Measurements from ENCODE around the gene RFTN1.
"Not testable (repeated sequence)": the region's sequence is repeated elsewhere in the genome, so short reads cannot be mapped to it uniquely, and the experiment has no call there.

RFTN1 gene

GRCh38 chr3:16494094-16494493 lies 19.4 kb downstream of the RFTN1 start:
- in situ Hi-C loops (cut with HindIII; ENCODE audit: low sequenced_read_pairs), result no loop called here

DNA sequence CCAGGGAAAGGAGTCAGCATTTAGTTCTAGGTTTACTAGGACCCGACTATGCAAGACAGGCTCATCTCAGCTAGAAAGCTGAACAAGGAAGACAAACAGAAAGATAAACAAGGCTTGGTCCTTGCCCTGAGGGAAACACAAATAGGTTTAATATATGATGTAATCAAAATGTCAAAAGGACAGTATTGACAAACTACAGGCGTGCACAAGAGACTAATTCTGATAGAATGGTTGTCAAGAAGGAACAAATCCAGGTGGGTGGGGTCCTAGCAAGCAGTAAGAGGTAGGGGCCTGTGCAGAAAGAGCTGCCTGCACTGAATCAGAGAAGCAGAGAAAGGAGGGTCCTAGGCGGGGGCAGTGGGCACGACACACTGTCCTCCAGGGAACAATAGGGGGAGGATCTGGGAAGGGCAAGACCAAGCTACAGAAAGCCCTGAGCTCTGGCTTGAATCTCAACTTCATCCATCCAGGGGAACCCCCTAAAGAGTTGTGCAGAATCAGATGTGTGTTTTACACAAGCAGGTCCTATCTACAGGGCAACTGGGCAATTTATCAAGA lies 23.4 kb downstream of the RFTN1 start:
- in situ Hi-C loops (cut with HindIII; ENCODE audit: low sequenced_read_pairs), result no loop called here

- in situ Hi-C loops (cut with HindIII; ENCODE audit: low sequenced_read_pairs), result not testable (repeated sequence)
These were observed 24.0 kb downstream of the RFTN1 start for GRCh38 chr3:16489326-16490061.

DNA sequence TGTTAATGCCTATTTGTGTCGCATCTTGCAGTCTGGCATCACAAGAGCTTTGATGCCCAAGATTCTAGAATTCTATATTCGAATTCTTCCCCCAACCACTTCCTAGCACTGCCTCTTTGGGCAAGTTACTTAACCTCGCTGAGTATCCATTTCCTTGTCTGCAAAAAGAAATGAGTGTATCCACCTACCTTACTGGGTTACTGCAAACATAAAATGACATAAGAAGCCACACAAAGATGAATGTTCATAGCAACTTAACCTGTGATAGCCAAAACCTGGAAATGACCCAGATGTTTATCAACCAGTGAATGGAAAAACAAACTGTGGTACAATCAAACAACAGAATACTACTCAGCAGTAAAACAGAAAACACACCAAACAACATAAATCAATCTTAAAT lies 24.9 kb downstream of the RFTN1 start:
- in situ Hi-C loops (cut with HindIII; ENCODE audit: low sequenced_read_pairs), result no loop called here

GRCh38 chr3:16487511-16488175 lies 25.9 kb downstream of the RFTN1 start:
- in situ Hi-C loops (cut with HindIII; ENCODE audit: low sequenced_read_pairs), result no loop called here

- in situ Hi-C loops (cut with HindIII; ENCODE audit: low sequenced_read_pairs), result no loop called here
These were observed 26.5 kb downstream of the RFTN1 start for GRCh38 chr3:16486951-16487480.

DNA sequence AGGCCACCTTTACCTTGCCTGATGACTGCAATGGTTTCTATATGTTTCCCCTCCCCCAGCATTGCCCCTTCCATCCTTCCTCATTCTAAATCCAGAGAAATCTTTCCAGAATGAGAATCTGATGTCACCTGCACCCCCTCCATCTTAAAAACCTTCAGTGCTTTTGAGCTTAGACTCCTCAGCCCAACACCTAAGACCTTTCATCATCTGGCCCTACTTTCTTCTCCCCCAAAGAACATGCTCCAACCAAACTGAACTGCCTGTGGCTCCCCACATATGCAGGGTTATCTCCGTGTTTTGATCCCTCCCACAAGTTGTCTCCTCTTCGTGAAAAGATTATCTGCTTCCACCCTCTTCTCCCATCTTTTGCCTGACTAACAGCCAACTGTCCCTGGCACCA lies 27.3 kb downstream of the RFTN1 start:
- in situ Hi-C loops (cut with HindIII; ENCODE audit: low sequenced_read_pairs), result no loop called here

GRCh38 chr3:16485395-16485992 lies 28.0 kb downstream of the RFTN1 start:
- in situ Hi-C loops (cut with HindIII; ENCODE audit: low sequenced_read_pairs), result no loop called here

- in situ Hi-C loops (cut with HindIII; ENCODE audit: low sequenced_read_pairs), result no loop called here
These were observed 28.5 kb downstream of the RFTN1 start for GRCh38 chr3:16484984-16485383.

DNA sequence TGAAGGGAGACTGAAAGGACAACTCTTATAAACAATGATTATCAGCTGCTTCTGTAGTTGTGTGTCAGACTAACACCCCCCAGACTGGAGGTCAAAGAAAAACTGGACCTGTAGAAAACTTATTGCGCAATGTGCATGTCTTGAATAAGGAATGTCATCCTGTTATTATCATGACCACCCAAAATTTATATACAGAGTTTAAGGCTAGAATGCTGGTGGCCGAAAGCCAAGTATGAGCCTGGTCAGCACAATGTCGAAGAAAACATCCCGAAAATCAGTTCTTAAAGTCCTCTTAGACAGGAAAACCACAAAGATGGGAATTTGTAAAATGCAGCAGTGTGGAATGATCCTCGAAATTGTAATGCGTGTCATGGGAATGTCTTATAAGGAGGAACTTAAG lies 29.3 kb downstream of the RFTN1 start:
- in situ Hi-C loops (cut with HindIII; ENCODE audit: low sequenced_read_pairs), result no loop called here

DNA sequence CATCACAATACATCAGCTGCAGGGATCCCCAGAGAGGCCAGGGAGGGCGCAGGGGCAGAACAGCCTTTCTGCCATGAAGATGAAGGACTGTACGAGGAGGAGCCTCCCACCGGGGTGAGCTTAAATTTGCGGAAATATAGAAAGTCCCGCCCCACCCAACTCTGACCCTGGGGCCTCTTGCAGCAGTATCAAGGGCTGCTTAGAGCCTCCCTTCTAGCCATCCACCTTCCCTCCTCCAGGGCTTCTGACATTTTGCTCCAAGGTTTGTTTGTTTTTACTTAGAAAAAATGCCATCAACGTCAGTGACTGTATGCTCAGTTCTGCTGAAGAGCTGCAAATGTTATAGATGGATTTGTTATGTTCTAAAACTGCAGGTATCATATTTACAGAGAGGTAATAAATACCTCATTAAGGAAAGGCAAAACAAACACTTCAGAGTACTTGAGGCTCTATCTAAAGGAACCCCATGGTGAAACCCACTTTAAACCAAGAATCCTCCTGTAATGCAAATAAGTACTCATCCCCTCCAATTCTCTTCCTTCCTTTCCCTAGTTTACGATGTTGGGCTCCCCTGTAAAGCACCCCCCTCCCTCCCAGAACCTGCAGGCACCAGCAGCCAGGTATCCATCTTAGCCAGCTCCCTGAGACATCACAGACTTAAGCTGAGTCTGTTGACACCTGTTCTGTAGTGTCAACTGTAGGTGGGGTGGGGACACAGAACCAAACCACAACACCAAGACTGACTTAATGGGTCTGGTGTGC lies 30.5 kb downstream of the RFTN1 start:
- in situ Hi-C loops (cut with HindIII; ENCODE audit: low sequenced_read_pairs), result no loop called here

GRCh38 chr3:16482194-16482769 lies 31.2 kb downstream of the RFTN1 start:
- in situ Hi-C loops (cut with HindIII; ENCODE audit: low sequenced_read_pairs), result no loop called here

DNA sequence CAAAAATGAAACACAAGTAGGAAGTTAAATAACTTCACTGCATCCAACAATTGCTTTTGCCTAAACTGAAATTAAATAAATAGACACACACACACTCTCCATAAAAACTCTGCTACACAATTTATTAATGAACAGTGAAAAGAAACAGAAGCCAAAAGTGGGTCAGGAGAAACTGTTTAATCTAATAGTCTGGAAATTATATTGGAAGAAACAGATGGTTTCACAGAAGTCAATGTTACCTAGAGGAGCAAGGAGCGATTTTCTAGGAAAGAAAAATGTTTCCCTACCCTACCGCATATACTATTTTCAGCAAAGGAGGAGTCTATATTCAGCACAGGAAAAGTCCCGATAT lies 32.0 kb downstream of the RFTN1 start:
- in situ Hi-C loops (cut with HindIII; ENCODE audit: low sequenced_read_pairs), result no loop called here

DNA sequence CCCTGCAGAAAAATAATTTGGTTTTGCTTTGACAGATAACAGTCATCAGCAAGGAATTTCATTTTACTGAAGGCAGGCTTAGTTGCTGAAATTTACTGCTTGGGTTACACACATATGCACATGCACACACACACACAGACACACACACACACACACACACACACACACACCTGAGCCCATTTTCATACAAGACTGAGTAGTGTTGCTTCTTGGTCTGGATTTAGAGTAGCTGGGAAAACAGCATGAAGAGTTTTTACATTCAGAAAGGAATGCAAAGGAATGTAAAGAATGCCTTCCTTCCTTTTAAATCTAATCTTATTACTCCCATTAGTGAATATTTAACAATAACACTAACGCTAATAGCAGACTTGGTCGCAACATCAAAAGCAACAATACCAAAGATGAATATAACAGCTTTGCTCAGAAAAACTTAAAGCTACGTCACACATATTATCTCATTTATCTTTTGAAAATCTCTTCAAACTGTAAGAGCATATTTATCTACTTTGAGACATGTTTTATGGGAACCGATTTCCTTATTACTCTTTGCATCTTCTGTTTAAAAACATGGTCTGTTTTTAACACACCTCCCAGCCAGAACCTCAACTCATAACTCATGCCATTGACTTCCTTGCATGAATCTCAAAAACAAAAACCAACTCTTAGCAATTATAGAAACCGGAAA lies 32.5 kb downstream of the RFTN1 start:
- in situ Hi-C loops (cut with HindIII; ENCODE audit: low sequenced_read_pairs), result no loop called here

DNA sequence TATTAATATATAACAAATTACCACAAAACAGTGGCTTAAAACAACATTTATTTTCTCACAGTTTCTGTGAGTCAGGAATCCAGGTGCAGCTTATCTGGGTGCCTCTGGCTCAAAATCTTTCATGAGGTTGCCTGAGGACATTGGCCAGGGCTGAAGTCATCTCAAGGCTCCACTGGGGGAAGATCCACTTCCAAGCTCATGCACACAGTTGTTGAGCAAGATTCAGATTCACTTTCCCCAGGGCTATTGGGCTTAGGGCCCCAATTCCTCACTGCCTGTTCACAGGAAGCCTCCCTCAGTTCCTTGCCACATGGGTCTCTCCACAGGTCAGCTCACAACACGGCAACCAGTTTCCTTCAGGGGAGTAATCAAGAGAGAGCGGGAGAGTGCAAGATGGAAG lies 35.0 kb downstream of the RFTN1 start:
- in situ Hi-C loops (cut with HindIII; ENCODE audit: low sequenced_read_pairs), result no loop called here

DNA sequence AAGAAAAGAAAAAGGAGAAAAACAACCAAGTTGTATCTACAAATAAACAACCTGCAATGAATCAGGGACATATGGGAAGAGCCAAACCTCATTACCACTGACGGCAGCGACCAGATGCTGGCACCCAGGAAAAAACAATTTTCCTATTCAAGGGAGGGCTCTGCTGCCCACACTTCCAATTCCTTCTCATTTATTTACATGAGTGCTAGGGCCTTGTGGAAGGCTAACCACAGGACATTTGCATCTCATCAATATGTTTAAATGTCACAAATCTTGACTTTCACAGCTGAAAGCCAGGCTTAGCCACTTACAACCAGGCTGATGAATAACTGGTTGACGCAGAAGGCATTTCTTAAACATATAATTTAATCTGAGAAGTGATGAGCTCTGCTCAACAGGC lies 36.0 kb downstream of the RFTN1 start:
- in situ Hi-C loops (cut with HindIII; ENCODE audit: low sequenced_read_pairs), result no loop called here

DNA sequence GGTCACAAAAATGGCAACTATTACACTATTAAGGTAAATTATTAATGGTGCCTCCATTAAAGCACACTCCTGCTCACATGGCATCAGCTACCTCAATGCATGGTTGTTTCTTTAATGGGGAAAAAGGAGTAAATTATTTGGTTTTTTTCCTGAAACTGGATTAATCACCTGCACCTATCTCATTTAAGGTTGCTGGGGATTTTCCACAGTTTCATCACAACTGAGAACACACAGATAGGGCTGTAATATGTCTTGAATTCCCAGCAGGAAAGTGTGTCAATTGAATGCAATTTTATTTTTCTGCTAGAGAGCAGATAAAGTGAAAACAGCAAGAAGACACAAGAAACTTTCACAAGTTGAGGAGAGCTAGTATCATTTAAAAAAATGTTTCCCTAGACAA lies 36.4 kb downstream of the RFTN1 start:
- in situ Hi-C loops (cut with HindIII; ENCODE audit: low sequenced_read_pairs), result no loop called here

DNA sequence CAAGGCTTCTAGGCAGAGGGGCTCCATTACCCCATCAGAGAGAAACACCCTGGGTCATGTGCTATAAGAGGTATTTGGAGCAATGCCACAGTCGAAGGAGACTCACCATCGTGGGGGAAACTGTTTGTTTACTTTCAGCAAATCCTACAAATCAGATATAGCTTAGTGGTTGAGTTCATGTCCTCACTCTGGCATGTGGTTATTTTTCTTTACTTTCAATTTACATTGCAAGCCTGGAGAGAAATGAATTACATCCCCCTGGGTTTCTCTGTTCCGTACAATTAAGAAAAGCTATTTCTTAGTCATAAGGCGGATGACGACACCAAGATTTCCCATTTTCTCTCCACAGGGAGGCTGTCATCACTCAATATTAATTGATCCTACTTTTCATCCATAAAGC lies 36.9 kb downstream of the RFTN1 start:
- in situ Hi-C loops (cut with HindIII; ENCODE audit: low sequenced_read_pairs), result no loop called here

DNA sequence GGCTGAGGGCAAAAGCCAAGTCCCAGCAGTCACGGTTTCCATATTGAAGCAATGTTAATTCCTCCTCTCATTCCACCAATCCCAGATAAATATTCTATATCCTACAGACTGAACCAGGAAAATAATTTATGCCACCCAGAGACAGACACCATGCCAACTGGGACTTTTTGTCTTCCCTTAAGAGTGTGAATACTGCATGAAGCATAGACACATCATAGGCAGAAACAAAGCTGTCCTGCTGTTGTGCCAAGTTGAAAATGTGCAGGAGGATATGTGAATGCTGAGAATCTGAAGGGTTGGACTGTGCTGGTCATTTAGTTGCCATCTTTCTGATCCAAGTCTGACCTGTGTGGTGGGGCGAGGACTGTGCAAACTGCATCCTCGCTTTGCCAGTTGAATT lies 37.7 kb downstream of the RFTN1 start:
- in situ Hi-C loops (cut with HindIII; ENCODE audit: low sequenced_read_pairs), result no loop called here

DNA sequence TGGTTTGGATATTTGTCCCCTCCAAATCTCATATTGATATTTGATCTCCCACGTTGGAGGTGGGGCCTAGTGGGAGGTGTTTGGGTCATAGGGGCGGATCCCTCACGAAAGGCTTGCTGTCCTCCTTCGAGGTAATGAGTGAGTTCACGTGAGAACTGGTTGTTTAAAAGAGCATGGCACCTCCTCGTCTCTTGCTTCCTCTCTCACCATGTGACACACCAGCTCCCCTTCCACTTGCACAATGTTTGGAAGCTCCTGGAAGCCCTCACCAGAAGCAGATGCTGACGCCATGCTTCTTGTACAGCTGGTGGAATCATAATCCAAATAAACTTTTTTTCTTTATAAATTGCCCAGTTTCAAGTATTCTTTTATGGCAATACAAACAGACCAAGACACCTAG lies 38.6 kb downstream of the RFTN1 start:
- in situ Hi-C loops (cut with HindIII; ENCODE audit: low sequenced_read_pairs), result no loop called here

Measured in endothelial cell of hepatic sinusoid (primary cell).